Cardiac fibroblast (primary cell): ENCODE measurements around the gene MX1.

ENCODE experiments used
- DNase-seq, 2 donors: peaks; one replicate each; pipeline versions ENCODE4 v3.0.0 to v3.0.0-alpha.2; 2010; ENCODE audit warnings: low read depth in 2 of 2
- H3K4me3 ChIP-seq, 2 donors: replicated peaks in 1 of 2; 1 replicate in 1 of 2; 2 replicates in 1 of 2; pipeline ENCODE4 v1.5.1; 2011; ENCODE audit warnings: low read depth in 2 of 2, low read length in 2 of 2, mild to moderate bottlenecking in 2 of 2, moderate library complexity in 1 of 2
- TF ChIP-seq, protein P1 (sequence below): IDR thresholded peaks from one replicate; pipeline ENCODE4 v1.5.1; 2011; ENCODE audit warnings: low read depth, mild to moderate bottlenecking, low read length, inconsistent platforms

The MX1 gene

DNA sequence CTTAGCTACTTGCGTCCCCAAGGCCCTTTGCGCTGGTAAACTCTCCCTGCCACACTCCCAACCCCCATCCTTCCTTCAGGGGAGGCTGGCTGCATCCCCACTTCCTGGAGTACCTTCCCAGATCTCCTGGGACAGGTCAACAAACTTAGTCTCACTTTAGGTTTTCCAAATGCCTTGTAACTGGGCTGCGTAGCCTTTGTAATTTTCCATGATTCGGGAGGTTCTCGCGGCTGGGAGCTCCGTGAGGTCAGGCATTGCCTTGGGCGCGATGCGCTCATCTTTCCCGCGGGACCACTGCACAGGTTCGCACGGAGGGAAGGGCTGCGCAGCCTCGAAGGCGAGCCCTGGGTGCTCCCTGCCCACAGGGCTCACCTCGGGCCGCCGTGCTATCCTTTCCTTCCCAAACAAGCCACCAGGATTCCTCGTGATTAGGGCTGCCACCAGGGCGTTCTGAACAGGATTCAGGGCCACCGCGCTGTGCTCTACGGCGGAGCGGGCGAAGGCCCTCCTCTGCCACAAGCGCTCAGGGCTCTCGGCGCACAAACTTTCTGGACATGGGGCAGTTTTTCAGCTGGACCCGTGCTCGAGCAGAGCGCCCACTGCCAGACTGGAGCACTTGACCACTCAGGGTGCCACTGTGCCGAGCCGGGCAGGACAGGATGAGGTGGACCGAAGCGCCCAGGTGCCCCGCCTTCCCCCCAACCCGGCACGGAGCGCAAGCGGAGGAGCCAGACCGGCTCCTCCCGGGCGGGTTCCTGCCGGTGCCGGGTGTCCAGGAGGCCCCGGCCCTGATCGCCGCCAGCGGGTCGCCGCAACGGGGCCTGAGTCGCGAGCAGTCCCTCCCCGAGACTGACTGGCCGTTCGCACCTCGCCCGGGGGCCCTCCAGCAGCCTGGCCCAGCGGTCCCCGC lies 80.8 kb downstream of the MX1 start:
- H3K4me3 ChIP-seq: no peak overlapping the region
- TF ChIP-seq, protein P1, sequence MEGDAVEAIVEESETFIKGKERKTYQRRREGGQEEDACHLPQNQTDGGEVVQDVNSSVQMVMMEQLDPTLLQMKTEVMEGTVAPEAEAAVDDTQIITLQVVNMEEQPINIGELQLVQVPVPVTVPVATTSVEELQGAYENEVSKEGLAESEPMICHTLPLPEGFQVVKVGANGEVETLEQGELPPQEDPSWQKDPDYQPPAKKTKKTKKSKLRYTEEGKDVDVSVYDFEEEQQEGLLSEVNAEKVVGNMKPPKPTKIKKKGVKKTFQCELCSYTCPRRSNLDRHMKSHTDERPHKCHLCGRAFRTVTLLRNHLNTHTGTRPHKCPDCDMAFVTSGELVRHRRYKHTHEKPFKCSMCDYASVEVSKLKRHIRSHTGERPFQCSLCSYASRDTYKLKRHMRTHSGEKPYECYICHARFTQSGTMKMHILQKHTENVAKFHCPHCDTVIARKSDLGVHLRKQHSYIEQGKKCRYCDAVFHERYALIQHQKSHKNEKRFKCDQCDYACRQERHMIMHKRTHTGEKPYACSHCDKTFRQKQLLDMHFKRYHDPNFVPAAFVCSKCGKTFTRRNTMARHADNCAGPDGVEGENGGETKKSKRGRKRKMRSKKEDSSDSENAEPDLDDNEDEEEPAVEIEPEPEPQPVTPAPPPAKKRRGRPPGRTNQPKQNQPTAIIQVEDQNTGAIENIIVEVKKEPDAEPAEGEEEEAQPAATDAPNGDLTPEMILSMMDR: no peak
- peak in 1 of 2 donors; percentile 3 for DNase-seq

DNA sequence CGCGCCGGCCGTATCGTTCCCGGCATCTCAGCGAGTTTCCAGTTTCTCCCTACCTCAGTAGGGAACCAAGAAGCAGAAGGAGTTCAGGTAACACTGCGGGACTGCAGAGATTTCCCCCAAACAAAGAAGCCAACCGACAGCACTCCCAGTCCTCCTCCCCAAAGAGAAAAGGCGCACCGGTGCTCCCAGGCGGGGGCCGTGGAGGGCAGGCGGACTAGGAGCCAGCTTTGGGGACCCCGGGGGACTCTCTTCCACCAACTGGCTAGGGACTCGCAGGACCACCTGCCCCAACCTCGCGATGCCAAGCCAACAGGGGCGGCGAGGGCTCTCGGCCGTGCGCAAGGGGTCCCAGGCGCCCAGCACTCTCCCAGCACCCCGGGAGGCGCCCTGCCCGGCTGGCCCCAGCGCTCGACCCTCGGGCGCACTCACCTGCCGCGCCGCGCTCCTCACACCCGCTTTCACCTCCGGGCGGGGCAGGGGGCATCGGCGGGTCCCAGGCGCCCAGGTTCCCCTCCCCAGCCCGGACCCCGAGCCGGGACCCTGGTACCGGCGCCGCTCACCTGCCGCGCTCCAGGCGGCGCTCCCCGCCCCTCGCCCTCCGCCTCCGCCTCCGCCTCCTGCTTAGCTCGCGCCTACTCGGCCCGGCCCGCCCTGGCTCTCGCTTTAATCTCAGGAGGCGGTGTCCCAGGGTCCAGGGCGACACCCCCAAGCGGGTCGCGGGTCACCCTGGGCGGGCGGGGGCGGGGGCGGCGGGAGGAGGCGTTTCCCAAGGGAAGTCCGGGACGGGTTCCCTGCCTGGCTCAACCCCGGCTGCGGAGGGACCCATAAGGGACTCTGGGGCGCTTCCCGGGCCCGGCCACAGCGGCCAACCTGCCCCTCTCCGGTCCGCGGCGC lies 81.7 kb downstream of the MX1 start, which contains the start of gene TMPRSS2:
TMPRSS2 (minus strand) TSS at position 638 of the 894 bp plus-strand sequence. CDS start 10,025 bp downstream, outside the sequence.
- no peak for DNase-seq
- TF ChIP-seq, protein P1: no peak
- H3K4me3 ChIP-seq: no peak within 1 kb of the TSS

DNA sequence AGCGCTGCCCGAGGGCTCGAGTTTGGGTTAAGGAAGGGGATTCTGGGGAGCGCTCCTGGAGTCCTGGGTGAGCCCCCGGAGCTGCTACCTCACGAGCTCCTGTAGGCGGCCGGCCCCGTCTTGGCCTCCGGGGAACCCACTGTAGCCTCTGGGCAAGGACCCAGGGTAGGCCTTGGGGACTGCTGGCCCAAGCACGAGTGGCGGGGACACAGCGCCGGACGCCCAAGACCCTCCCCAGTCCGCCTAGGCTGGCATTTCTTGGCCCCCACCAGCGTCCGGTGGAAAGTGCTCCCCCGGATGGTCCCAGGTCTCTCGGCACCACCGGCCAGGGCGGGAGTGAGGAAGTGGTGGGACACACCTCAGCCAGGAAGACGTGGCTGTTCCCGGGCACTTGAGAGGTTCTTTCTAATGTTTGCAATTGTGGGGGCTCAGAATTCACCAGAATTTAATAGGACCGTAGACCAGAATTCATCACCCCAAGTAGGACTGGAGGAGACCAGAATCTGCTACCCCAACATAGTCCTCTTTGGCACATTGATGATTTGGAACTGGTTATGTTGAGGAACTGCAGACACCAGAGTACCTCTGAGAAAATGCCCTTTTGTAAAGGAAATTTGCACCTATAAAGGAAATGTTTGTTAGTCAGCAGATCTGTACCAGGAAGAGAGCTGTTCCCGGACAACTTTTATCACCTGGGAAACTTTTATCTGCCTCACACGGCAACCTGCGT lies 82.5 kb downstream of the MX1 start:
- no peak for DNase-seq
- TF ChIP-seq, protein P1: no peak
- no peak overlapping the region for H3K4me3 ChIP-seq
